ENCODE results near the gene ZFAND2B.

ZFAND2B gene

DNA sequence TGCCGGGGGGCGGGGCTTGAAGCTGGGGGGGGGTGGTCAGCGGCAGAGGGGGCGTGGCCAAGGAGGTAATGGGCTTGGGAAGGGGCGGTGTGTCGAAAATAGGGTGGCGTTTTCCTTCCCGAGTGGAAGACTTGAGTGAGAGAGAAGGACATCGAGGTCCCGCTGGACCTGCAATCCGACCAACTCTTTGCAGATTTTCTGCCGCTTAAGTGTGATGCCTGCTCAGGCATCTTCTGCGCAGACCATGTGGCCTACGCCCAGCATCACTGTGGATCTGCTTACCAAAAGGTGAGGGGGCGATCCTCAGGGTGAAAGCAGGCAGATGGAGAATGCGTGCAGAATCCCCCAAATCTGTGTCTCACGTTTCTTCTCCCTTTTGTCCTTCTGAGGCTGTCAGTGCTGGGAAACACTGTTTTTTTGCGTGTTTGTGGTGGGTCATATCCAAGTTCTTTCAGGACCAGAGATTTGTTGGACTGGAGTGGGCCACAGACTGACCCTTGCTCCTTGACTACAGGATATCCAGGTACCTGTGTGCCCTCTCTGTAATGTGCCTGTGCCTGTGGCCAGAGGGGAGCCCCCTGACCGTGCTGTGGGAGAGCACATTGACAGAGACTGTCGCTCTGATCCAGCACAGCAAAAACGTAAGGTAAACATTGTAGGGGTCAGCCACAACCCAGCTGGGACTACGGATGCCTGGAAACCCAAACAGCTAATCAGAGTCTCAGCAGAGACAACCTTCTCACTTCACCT, 727 bp downstream of the ZFAND2B start:
- DNase-seq, result no peak

- DNase-seq, result no peak
These were observed 1.5 kb downstream of the ZFAND2B start for GRCh38 chr2:219207884-219208740.

DNA sequence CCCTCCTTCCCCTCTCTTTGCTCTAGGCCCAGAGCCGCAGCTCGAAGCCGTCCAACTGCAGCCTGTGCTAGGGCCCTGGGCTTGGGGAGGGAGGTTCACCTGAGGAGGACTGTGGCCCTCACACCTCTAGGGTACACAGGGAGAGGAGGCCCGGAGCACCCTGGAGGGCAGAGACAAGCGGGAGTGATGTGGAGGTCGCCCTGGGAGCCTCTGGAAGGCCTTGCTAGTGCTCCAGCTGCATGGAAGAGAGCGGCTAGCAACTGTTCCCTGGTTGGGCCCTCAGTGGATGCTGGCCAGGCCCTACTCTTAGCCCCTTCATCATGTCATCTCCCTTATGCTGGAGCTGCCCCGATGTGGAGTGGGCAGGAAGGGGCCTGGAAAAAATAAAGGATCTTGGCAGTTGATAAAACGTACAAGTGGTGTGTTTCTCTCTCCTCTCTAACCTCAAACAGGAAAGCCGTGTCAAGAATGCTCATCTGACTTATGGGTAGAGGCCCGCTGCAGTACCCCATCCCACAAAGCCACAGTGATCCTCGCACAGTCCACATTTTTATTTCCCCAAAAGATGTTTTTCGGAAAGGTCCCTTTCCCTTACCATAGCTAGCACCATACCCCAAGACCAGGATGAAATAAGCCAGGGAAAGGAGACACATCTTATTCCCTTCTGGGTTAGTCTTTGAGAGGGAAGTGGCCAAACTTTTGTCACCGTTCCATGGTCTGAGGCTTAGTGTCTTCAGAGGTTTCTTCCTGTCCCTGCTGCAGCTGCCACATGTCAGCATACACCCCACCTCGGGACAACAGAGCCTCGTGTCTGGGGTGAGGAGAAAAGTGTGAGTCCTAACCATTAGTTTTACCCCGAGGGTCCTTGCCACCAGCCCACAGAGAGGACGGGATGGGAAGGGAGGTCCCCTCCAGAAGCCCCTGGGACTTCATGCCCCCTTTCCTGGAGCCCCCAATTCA, 2.9 kb downstream of the ZFAND2B start:
- no peak for DNase-seq

- no peak for DNase-seq
These were observed 3.8 kb downstream of the ZFAND2B start for GRCh38 chr2:219210196-219210885.

DNA sequence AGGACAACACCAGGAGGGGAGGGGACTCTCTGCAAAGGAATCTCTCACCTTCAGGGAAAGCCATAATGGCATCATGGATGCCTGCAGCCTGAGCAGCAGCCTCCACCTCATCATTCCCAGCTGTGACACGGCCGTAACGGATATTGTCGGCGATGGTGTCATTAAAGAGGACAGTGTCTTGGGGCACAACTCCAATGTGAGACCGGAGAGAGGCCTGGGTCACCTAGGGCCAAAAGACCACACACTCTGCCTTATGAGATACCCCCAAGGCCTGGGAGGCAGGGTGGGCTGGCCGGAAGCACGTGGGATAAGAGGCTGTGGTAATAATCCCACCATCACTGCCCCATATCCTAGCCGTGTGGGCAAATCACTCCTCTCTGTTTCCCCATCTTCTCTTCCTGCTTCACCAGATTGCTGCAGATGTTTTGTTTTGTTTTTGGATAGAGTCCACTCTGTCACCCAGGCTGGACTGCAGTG, 4.3 kb downstream of the ZFAND2B start:
- DNase-seq, result no peak

DNA sequence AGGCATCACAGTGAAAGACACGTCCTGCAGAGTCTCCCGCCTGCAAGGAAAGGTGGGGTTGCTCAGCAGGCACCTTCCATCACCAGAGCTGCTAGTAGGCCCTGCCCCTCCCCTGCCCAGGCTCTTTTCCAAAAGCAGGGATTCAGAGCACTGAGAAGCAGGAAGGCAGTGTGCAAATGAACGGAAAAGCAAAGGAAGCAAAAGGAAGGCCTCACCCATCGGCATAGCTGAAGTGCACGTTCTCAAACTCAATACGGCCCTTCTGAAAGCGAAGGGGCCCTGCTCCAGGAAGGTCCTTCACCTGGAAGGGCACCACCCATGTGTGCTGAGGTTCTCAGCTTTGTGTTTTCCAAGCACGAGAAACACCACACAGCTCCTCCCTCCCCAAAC, 6.4 kb downstream of the ZFAND2B start:
- no peak for DNase-seq

DNA sequence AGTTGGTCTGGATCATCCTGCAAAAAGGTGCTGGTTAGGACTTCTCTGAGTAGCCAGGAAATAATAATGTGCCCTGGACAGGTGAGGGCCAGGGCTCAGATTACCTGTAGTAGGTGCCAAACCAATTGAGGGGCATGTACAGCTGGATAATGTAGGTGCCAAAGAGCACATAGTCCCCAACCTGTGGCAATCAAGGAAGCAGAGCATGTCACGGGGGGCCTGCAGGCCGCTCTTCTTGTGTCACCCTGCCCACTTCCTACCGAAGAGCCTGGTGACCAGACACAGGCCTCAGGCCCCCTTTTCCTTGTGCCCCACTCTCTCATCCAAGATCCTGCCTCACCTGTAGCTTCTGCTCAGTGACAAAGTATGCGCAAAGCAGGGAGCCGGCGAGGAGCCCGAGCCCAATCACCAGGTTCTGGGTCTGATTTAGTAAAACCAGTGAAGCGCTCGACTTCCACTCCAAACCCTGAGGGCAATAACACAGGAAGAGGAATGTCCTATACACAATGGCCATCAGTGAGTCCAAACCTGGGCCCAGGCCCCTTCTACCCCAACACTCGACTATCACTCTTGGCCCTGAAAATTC, 7.0 kb downstream of the ZFAND2B start:
- DNase-seq, result no peak

- no peak for DNase-seq
These were observed 7.6 kb downstream of the ZFAND2B start for GRCh38 chr2:219214141-219214540.

- no peak for DNase-seq
These were observed 8.2 kb downstream of the ZFAND2B start for GRCh38 chr2:219214786-219215185.

- no peak for DNase-seq
These were observed 9.4 kb downstream of the ZFAND2B start for GRCh38 chr2:219215871-219216534.

DNA sequence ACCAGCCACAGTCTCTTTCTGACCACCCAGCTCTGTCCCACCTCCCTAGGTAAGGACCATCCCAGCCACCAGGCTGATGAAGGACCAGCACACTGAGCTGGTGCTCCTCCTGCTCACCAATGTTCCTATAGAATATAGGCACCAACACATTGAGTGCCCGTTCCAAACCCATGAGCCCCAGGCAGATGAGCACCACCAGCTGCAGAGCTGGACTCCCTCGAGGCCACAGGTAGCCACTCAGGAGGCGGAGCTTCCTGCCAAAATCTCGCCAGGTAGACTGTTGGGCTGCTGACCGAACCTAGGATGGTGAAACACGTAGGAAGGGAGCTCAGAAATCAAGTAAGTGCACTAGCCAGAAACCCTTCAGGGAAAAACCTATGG, 9.9 kb downstream of the ZFAND2B start:
- no peak for DNase-seq

DNA sequence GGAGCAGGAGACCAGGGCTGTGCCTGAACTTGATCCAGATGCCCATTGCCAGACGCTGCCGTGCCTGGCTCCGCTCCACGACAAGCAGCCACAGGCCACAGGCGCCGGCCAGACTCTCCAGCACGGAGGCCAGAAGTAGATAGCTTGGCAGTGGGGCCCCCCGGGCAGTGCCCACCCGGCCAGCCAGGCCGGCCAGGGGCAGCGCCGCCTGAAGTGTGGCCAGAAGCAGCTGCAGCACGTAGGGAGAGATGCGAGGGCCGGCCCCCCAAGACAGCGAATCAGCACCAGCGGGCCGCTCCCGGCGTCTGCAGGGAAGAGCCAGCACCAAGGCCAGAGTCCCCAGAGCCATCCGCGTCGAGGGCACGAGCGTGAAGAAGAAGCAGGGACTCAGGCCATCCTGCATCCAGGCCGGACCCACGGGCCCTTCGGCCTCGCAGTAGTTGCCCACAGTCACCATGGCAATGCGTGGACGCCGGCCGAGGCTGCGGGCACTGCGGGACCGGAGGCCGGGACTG, 11.7 kb downstream of the ZFAND2B start:
- peak; percentile 40 for DNase-seq

DNA sequence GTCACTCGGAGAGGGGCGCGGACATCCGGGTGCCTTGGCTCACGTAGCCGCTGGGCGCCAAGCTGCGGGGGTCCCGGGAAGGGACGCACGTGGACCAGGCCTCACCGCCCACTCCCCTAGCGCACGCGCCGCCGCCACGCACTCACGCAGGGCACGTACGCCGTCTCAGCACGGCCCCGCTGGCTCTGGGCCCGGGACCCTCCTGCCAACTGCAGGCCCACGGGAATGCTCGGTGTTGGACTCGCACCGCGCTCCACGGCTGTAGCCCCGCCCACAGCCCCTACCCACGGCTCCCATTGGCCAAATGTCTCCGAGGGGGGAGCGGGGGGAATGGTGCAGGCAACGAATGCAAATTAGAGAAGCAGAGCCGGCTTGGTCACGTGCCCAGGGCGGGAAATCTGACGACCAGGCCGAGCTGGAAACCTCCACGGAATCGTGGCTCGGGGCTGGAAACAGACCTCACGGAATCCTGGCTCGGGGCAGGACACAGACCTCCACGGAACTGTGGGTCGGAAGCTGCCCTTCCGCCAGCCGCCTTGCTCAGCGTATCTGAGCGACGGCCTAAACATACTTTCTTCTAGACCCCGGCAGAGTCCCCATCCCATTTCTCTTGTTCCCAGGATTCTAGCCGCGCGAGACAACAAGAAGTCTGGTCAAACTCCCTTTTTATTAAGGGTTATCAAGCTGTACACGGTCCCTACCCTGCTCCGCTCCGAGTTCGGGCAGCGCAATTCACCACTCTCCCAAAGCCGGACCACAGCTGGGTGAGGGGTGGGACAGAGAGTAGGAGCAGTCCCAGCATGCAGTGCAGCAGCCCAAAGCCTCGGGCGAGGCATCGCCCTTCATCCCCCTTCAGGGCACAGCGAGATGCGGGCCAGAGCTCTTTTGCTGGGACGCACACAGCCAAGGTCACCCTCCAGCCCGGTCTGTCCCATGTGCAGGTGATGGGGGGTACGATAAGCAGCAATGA, 12.4 kb downstream of the ZFAND2B start, which contains the start of gene ABCB6:
TSS of gene ABCB6 (minus strand) at position 227 of the 970 bp plus-strand sequence. CDS start 285 bp downstream, outside the sequence.
- peak; percentile 92 for DNase-seq

DNA sequence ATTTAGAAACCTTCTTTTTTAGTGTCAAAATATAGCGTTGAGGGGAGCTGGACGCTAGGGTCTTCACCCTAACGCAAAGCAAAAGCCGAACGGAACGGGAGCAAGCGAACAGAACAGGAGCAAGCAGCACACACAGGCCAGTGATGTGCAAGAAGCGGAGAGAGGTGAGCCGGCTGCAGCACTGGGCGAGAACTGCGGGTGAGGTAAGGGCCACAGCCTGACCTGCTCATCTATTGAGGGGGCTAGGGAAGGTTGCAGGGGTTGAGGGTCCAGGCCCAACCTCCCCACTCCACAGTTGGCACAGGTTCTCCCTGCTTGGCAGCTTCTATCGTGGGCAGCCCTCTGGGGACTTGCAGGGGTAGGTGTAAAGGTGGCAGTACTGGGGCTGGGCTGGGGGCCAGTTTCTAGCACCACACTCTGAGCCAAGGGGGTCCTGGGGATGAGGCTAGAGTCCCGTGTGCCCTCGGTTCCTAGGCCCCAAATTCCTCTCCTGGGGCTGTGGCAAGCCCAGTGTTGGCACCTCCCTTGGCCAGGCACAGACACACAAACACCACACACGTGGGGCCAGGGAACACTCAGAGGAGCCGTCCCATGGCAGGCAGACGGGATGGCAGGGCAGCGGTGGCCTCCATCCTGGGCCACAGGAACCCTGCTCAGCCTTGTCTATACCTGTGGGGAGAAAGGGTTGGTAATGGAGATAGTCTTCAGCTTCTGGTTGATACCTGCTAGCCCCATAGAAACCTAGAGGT, 13.4 kb downstream of the ZFAND2B start:
- DNase-seq, result no peak

GRCh38 chr2:219220652-219221402, 14.2 kb downstream of the ZFAND2B start:
- no peak for DNase-seq

- no peak for DNase-seq
These were observed 15.5 kb downstream of the ZFAND2B start for GRCh38 chr2:219221957-219222518.

GRCh38 chr2:219223831-219224610, 17.4 kb downstream of the ZFAND2B start:
- no peak for DNase-seq

Measured in CD4-positive, alpha-beta T cell treated with Interleukin-17A for 4 hours (primary cell).